AG09309 (cell line): ENCODE measurements around the gene TMEM214.

Experiments
- DNase-seq: peaks from one replicate; pipeline ENCODE4 v3.0.0-alpha.2; 2010; ENCODE audit warnings: low read depth
- H3K4me3 ChIP-seq: 2 replicates; pipeline ENCODE4 v1.5.1; 2011; ENCODE audit warnings: mild to moderate bottlenecking, low read depth, low read length, moderate library complexity; ENCODE audit not compliant: control insufficient read depth
- CTCF ChIP-seq: IDR thresholded peaks from 2 replicates; pipeline ENCODE4 v1.5.1; 2011; ENCODE audit warnings: mild to moderate bottlenecking, low read depth, low read length, inconsistent platforms; ENCODE audit not compliant: insufficient read depth, control insufficient read depth; ENCODE audit errors: missing control alignments

The TMEM214 gene

GRCh38 chr2:27059141-27059820 lies 26.5 kb downstream of the TMEM214 start:
- no peak for DNase-seq
- no peak for TF ChIP-seq CTCF
- no peak overlapping the region for H3K4me3 ChIP-seq

GRCh38 chr2:27060323-27060722 lies 27.6 kb downstream of the TMEM214 start:
- DNase-seq, result no peak
- no peak overlapping the region for H3K4me3 ChIP-seq
- TF ChIP-seq CTCF, result no peak

GRCh38 chr2:27065128-27065527 lies 32.4 kb downstream of the TMEM214 start:
- no peak for DNase-seq
- no peak for TF ChIP-seq CTCF

GRCh38 chr2:27067385-27067784 lies 34.6 kb downstream of the TMEM214 start:
- no peak overlapping the region for H3K4me3 ChIP-seq
- no peak for DNase-seq
- no peak for TF ChIP-seq CTCF

More at GRCh38 chr2:27065128-27065527, 32.4 kb downstream of the TMEM214 start:
- no peak overlapping the region for H3K4me3 ChIP-seq

GRCh38 chr2:27069436-27069835 lies 36.7 kb downstream of the TMEM214 start:
- DNase-seq, result no peak
- H3K4me3 ChIP-seq, result no peak overlapping the region
- no peak for TF ChIP-seq CTCF

- H3K4me3 ChIP-seq, result peak overlapping the region; percentile 67
- no peak for TF ChIP-seq CTCF
- no peak for DNase-seq
These were observed 37.3 kb downstream of the TMEM214 start for GRCh38 chr2:27069961-27070618.
